Epithelial cell of proximal tubule (primary cell): ENCODE measurements around the gene KCNT1. TPM values are rescaled to one million over a fixed set of nuclear protein-coding genes. Genes with fewer than 3 reads are reported as not detected.

Source experiments
- DNase-seq: peaks from one replicate; pipeline ENCODE4 v3.0.0-alpha.2; 2011; ENCODE audit warnings: low read depth
- H3K4me3 ChIP-seq: 2 replicates; pipeline ENCODE4 v1.5.1; 2011; ENCODE audit warnings: low read depth, mild to moderate bottlenecking, low read length
- total RNA-seq: library from RNA; depleted of rRNA; stranded (reverse); fragments of >200 nt; gene quantifications from 2 replicates; pipeline ENCODE4 v1.2.3, GENCODE V29; 2015
- TF ChIP-seq, protein P1 (sequence below): conservative IDR thresholded peaks from 2 replicates; pipeline ENCODE4 v1.5.1; 2012; ENCODE audit warnings: low read depth, mild to moderate bottlenecking, low read length

Gene KCNT1
- total RNA-seq, 1 donor from 2014 or later: not detected

DNA sequence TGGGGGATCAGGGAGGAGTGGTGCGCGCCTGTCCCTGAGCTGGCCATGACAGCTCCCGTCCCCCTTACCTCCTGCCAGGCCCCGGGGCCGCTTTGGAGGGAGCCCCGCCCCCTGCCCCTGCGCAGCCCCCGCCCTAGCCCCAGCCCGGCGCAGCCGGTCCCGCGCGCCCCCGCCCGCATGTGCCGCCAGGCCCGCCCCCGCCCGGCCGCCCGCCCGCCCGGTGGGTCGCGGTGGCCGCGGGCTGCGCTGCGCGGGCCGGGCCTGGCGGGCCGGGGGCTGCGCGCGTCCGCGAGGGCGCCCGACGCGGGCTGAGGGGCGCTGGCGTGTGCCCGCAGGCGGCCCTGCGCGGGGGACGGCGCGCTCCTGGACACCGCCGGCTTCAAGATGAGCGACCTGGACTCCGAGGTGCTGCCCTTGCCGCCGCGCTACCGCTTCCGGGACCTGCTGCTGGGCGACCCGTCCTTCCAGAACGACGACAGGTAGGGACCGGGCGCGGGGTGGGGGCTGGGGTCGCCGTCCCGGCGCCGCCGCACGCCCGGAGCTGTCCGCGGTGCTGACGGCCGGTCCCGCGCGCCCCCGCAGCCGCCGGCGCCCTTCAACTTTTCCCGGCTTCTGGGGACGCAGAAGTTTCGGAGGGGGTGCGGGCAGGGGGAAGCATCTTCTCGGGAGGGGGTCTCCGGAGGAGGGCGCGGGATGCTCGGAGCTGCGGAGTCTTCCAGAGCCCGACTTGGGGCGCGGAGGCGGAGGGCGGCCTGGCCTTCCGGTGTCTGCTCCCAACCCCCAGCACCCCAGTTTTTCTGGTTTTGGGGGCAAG, 12.5 kb downstream of the KCNT1 start:
- H3K4me3 ChIP-seq: no peak overlapping the region
- DNase-seq: no peak
- TF ChIP-seq, protein P1, sequence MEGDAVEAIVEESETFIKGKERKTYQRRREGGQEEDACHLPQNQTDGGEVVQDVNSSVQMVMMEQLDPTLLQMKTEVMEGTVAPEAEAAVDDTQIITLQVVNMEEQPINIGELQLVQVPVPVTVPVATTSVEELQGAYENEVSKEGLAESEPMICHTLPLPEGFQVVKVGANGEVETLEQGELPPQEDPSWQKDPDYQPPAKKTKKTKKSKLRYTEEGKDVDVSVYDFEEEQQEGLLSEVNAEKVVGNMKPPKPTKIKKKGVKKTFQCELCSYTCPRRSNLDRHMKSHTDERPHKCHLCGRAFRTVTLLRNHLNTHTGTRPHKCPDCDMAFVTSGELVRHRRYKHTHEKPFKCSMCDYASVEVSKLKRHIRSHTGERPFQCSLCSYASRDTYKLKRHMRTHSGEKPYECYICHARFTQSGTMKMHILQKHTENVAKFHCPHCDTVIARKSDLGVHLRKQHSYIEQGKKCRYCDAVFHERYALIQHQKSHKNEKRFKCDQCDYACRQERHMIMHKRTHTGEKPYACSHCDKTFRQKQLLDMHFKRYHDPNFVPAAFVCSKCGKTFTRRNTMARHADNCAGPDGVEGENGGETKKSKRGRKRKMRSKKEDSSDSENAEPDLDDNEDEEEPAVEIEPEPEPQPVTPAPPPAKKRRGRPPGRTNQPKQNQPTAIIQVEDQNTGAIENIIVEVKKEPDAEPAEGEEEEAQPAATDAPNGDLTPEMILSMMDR: no peak

DNA sequence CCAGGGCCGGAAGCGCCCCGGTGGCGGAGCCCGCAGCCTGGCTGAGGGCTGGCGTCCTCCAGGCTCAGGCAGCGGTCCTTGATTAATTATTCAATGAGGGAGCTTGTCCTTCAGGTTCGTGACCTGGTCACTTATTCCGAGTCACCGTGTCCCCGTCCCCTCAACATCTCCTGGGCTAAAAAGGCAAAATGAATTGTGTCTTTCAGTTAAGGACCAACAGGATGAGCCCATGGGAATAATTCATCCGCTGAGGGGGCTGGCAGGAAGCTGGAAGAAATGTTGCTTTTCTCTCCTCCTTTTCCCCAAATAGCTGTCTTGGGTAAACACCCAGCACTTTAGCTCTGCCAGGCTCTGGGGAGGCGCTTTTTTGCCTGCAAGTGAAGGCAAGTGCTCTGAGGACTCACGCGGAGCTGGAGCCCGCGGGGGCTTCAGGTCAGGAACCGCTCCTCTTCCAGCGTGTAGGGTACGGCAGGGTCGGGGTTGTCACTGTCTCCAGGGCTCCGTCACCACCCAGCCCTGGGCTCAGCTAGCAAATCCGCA, 13.1 kb downstream of the KCNT1 start:
- DNase-seq: no peak
- H3K4me3 ChIP-seq: no peak overlapping the region
- TF ChIP-seq, protein P1: no peak

DNA sequence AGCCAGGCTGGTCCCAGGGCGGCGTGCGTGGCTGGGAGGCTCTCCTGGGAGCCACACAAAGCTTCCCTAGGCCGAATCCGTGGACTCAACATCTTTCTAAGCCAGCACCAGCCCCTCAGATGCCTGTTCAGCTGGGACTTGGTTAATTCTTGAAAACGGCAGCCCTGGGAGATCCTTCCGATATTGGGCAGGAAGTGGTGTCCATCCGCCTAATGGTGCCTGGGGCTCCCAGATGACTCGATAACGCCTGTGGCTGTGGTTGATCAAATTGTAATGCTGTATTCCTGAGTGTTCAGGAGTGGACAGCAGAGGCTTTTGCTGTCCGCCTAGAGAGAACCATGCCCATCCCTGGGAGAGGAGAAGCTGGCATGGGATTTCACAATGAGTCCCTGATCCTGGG, 14.1 kb downstream of the KCNT1 start:
- no peak for DNase-seq
- H3K4me3 ChIP-seq: no peak overlapping the region
- TF ChIP-seq, protein P1: no peak

DNA sequence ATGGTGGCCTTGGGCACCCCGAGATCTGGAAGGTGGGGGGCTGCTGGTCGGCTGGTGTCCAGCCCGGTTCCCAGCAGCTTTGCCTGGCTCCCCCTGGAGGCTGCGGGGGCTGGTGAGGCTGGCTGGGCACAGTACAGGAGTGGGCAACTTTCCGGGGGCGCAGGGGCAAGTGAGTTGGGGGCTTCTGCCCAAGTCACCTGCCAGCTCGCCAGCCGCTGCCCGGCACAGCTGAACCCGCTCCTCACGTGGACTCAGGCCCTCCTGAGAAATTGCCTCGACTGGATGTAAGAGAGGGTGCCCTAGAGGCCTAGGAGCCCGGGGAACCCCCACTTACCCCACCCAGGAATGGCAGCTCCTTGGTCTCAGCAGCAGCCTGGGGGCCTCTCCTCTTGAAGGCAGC, 15.4 kb downstream of the KCNT1 start:
- no peak for DNase-seq
- no peak overlapping the region for H3K4me3 ChIP-seq
- TF ChIP-seq, protein P1: no peak

DNA sequence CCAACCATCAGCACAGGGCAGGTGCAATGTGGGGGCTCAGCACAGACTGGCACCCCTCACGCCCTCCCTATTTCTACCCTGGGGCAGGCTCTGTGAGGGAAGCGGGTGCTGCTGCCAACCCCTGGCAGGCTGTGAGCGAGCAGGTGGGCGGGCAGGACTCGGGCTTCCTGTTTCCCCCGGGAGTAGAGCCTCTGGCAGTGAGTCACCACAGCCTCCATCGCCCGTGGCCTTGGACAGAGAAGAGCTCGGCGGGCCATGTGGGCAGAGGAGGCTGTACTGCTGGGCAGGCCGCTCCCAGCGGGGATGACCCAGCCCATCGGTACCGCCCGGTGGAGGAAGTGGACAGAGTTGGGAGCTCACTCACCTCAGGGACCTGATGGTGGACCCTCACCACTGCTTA, 16.6 kb downstream of the KCNT1 start:
- TF ChIP-seq, protein P1: no peak
- DNase-seq: no peak
- no peak overlapping the region for H3K4me3 ChIP-seq

DNA sequence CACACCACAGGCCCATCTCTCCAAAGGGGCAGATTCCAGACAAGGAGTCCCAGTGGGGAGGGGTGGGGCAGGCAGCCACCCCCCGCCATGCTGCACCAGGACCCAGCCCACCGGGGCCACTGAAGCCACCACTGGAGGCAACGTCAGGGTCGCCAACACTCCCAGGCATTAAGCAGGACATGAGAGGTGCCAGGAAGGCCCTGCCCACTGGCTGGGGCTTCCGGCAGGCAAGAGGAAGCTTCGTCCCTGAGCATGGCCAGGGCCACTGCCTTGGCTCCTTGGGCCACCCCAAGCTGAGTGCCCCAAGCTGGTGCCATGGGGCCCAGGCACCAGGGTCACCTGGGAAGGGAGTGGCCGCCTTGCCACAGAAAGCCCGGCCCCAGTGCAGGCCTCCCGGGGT, 17.5 kb downstream of the KCNT1 start:
- no peak for DNase-seq
- H3K4me3 ChIP-seq: no peak overlapping the region
- TF ChIP-seq, protein P1: no peak

DNA sequence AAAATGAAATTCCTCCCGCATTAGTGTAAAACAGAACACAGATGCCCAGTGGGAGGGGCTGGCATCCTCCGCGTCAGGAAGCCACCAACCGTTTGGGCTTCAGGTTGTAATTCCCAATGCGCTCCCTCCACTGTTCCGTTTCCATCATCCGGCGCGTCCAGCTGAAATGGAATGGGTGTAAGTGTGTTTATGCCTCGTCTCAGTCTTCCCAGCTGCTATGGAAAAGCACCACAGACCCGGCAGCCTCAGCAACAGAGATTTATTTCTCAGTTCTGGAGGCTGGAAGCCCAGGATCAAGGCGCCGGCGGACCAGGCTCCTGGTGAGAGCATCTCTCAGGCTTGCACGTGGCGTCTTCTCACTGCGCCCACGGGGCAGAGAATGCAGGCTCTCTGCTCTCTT, 20.4 kb downstream of the KCNT1 start:
- TF ChIP-seq, protein P1: no peak

More for the DNA sequence above, 20.4 kb downstream of the KCNT1 start:
- no peak overlapping the region for H3K4me3 ChIP-seq
- DNase-seq: no peak
